Brain microvascular endothelial cell (primary cell): ENCODE results near the gene ROBO1.
A peak's percentile ranks its signal among the peaks of the same experiment; 100 is the strongest.

Experiments used
- DNase-seq: peaks from one replicate; pipeline ENCODE4 v3.0.0-alpha.2; 2020
- H3K27ac ChIP-seq: fragments of 250-450 bp; sonication (Bioruptor Pico); 2 replicates; pipeline ENCODE4 v1.5.1; 2020; ENCODE audit warnings: mild to moderate bottlenecking, moderate library complexity
- H3K27me3 ChIP-seq: fragments of 250-450 bp; sonication (Bioruptor Pico); replicated peaks from 2 replicates; pipeline ENCODE4 v1.5.1; 2020; ENCODE audit warnings: mild to moderate bottlenecking
- H3K36me3 ChIP-seq: fragments of 250-450 bp; sonication (Bioruptor Pico); replicated peaks from 2 replicates; pipeline ENCODE4 v1.5.1; 2020; ENCODE audit warnings: mild to moderate bottlenecking
- H3K4me3 ChIP-seq: 2 replicates; pipeline ENCODE4 v1.5.1; 2011; ENCODE audit warnings: low read depth, mild to moderate bottlenecking, control low read depth, low read length, moderate library complexity
- CTCF ChIP-seq: IDR thresholded peaks from 2 replicates; pipeline ENCODE4 v1.5.1; 2011; ENCODE audit warnings: low read depth, mild to moderate bottlenecking, moderate library complexity, low read length, control low read depth, inconsistent platforms; ENCODE audit errors: missing control alignments
- in situ Hi-C: cut with HindIII; loops from 2 replicates; pipeline ENCODE4 v1.10.0; 2017; ENCODE audit warnings: low sequenced_read_pairs, low pct_ligation_motif_present

The ROBO1 gene

GRCh38 chr3:79019137-79019923, 748.5 kb downstream of the ROBO1 start:
- in situ Hi-C loops: loop anchor here (25.0 kb wide), 1 partner anchor 357 kb away; no protein-coding TSS in a partner anchor
- no peaks in the 10 kb centered on the region for H3K36me3 ChIP-seq
- TF ChIP-seq CTCF: no peak
- no peaks in the 10 kb centered on the region for H3K27me3 ChIP-seq
- H3K27ac ChIP-seq: peak overlapping the region; percentile 96
- peak overlapping the region; percentile 91 for H3K4me3 ChIP-seq
- DNase-seq: peak; percentile 90

GRCh38 chr3:79018671-79019136, 749.1 kb downstream of the ROBO1 start:
- DNase-seq: peak; percentile 73
- Histone ChIP-seq H3K36me3 (no peaks in the 10 kb centered on the region), H3K4me3 (peak overlapping the region; percentile 91), H3K27ac (peak overlapping the region; percentile 96), H3K27me3 (no peaks in the 10 kb centered on the region)
- in situ Hi-C loops: loop anchor here (25.0 kb wide), 1 partner anchor 356 kb away; no protein-coding TSS in a partner anchor
- TF ChIP-seq CTCF: peak; percentile 3

GRCh38 chr3:79018265-79018664, 749.5 kb downstream of the ROBO1 start:
- H3K36me3 ChIP-seq: no peaks in the 10 kb centered on the region
- H3K27ac ChIP-seq: peak overlapping the region; percentile 96
- peak overlapping the region; percentile 91 for H3K4me3 ChIP-seq
- in situ Hi-C loops: loop anchor here (25.0 kb wide), 1 partner anchor 356 kb away; no protein-coding TSS in a partner anchor
- TF ChIP-seq CTCF: no peak
- DNase-seq: no peak
- no peaks in the 10 kb centered on the region for H3K27me3 ChIP-seq

GRCh38 chr3:79016587-79017376, 751.0 kb downstream of the ROBO1 start:
- peak overlapping the region; percentile 96 for H3K27ac ChIP-seq
- peak overlapping the region; percentile 91 for H3K4me3 ChIP-seq
- no peaks in the 10 kb centered on the region for H3K27me3 ChIP-seq
- H3K36me3 ChIP-seq: no peaks in the 10 kb centered on the region
- no peak for TF ChIP-seq CTCF
- in situ Hi-C loops: loop anchor here (25.0 kb wide), 1 partner anchor 354 kb away; no protein-coding TSS in a partner anchor
- DNase-seq: no peak

GRCh38 chr3:79015854-79016253, 751.9 kb downstream of the ROBO1 start:
- TF ChIP-seq CTCF: no peak
- H3K4me3 ChIP-seq: no peak overlapping the region
- H3K27me3 ChIP-seq: no peaks in the 10 kb centered on the region
- DNase-seq: no peak
- in situ Hi-C loops: loop anchor here (25.0 kb wide), 1 partner anchor 354 kb away; no protein-coding TSS in a partner anchor
- no peak overlapping the region for H3K27ac ChIP-seq
- H3K36me3 ChIP-seq: no peaks in the 10 kb centered on the region
